ENCODE measurements around the gene HOMER2. TPM values are rescaled to one million over a fixed set of nuclear protein-coding genes. Genes with fewer than 3 reads are reported as not detected.

HOMER2 gene
- polyA plus RNA-seq, 1 experiment = 1.1 TPM

DNA sequence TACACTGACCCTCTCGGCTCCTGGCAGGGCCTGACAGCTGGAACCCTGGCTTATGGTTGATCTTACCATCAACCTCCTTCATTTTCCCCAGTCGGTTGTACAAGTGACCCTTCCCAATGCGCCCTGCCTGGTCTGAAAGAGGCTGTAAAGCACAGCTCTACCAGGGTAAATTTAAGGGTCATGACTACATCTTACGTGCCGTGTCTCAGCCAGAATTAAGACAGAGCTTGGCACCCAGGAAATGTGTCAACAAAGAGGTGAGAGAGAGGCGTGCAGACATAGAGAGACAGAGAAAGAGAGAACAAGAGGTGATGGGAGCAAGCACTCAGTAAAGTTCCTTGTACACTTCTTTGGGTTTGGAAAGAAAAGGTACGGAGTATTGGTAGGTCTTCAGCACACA lies 28.8 kb downstream of the HOMER2 start:
- Histone ChIP-seq H3K9me3 (ENCODE audit: control insufficient read depth, insufficient read depth, low read length) (no peaks in the 10 kb centered on the region), H3K27me3 (ENCODE audit: control insufficient read depth, insufficient read depth, low read length) (peaks cover 3% of the 10 kb centered on the region), H3K4me3 (ENCODE audit: low read depth, low read length) (no peak overlapping the region), H3K27ac (ENCODE audit: low read depth, low read length) (no peak overlapping the region)
- POLR2A ChIA-PET = no interaction called here
- TF ChIP-seq, protein P1, sequence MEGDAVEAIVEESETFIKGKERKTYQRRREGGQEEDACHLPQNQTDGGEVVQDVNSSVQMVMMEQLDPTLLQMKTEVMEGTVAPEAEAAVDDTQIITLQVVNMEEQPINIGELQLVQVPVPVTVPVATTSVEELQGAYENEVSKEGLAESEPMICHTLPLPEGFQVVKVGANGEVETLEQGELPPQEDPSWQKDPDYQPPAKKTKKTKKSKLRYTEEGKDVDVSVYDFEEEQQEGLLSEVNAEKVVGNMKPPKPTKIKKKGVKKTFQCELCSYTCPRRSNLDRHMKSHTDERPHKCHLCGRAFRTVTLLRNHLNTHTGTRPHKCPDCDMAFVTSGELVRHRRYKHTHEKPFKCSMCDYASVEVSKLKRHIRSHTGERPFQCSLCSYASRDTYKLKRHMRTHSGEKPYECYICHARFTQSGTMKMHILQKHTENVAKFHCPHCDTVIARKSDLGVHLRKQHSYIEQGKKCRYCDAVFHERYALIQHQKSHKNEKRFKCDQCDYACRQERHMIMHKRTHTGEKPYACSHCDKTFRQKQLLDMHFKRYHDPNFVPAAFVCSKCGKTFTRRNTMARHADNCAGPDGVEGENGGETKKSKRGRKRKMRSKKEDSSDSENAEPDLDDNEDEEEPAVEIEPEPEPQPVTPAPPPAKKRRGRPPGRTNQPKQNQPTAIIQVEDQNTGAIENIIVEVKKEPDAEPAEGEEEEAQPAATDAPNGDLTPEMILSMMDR (IDR thresholded peaks at IDR 0.05; ENCODE audit: low read depth, low read length) = no peak
- DNase-seq (ENCODE audit: low read depth, low spot score) = no peak
- CTCF ChIA-PET = no interaction called here

DNA sequence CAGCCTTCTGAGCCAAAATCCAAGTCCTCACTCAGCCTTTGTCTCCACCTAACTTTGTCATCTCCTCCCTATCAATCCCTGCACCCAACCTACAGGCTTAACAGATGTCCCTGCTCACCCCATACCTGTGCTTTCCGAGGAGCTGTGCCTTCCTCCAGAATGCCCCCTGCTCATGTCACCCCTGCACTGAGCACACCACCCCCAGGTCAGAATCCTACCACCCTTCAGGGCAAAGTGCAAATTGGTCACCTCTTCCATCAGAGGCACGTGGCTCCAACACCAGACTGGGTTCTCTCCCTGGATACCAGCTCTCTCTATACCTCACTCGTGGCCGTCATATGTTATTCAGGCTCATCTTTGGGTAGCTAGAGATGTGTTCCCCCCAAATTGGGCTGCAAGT lies 29.8 kb downstream of the HOMER2 start:
- Histone ChIP-seq H3K27me3 (ENCODE audit: control insufficient read depth, insufficient read depth, low read length) (peaks cover 4% of the 10 kb centered on the region), H3K4me3 (ENCODE audit: low read depth, low read length) (no peak overlapping the region), H3K27ac (ENCODE audit: low read depth, low read length) (no peak overlapping the region), H3K9me3 (ENCODE audit: control insufficient read depth, insufficient read depth, low read length) (no peaks in the 10 kb centered on the region)
- TF ChIP-seq, protein P1 (IDR thresholded peaks at IDR 0.05; ENCODE audit: low read depth, low read length) = no peak
- CTCF ChIA-PET = no interaction called here
- POLR2A ChIA-PET = interaction anchor here (0.6 kb wide), 1 partner anchor 435 kb away, joined by 4 read pairs; no protein-coding TSS in a partner anchor
- no peak for DNase-seq (ENCODE audit: low read depth, low spot score)

DNA sequence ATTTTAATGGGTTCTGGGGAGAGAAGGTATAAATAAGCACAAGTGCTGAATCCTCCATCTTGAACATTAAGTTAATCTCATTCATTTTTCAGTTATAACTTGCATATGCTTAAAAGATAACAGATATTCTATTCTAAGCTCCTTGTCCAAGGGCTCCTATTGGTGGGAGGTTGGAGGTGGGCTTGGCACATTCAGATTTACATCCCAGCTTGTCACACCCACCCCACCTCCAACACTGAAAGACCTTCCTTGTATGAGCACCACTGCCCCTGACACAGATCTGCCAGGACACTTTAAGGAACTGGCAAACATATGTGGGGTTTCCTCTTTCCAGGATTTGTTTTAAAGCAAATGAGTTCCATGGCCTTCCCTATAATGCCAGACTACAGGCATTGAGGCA lies 30.6 kb downstream of the HOMER2 start:
- H3K4me3 ChIP-seq (ENCODE audit: low read depth, low read length) = no peak overlapping the region

DNA sequence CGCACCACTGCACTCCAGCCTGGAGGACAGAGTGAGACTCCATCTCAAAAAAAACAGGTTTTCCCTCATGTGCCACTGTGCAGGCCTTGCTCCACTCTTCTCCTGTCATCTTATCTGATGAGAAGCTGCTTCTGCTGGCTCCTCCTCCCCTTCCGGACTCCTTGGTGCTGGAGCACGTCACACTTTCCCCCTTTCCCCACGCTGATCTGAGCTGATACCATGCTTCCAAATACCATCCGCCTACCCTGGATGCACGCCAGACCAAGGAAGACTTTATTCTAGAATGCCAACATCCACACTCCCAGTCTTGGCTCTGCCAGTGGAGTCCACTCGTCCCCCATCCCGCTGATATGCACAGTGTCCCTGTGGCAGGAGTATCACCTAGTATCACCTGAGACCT lies 31.3 kb downstream of the HOMER2 start:
- no peaks in the 10 kb centered on the region for H3K9me3 ChIP-seq (ENCODE audit: control insufficient read depth, insufficient read depth, low read length)
- no peak overlapping the region for H3K27ac ChIP-seq (ENCODE audit: low read depth, low read length)
- TF ChIP-seq, protein P1 (IDR thresholded peaks at IDR 0.05; ENCODE audit: low read depth, low read length) = no peak
- ChIA-PET CTCF (no interaction called here), POLR2A (no interaction called here)
- no peak for DNase-seq (ENCODE audit: low read depth, low spot score)
- peaks cover 2% of the 10 kb centered on the region for H3K27me3 ChIP-seq (ENCODE audit: control insufficient read depth, insufficient read depth, low read length)
- H3K4me3 ChIP-seq (ENCODE audit: low read depth, low read length) = no peak overlapping the region

More for the DNA sequence above, 30.6 kb downstream of the HOMER2 start:
- ChIA-PET CTCF (no interaction called here), POLR2A (no interaction called here)
- DNase-seq (ENCODE audit: low read depth, low spot score) = no peak
- peaks cover 2% of the 10 kb centered on the region for H3K27me3 ChIP-seq (ENCODE audit: control insufficient read depth, insufficient read depth, low read length)
- TF ChIP-seq, protein P1 (IDR thresholded peaks at IDR 0.05; ENCODE audit: low read depth, low read length) = no peak
- no peaks in the 10 kb centered on the region for H3K9me3 ChIP-seq (ENCODE audit: control insufficient read depth, insufficient read depth, low read length)
- no peak overlapping the region for H3K27ac ChIP-seq (ENCODE audit: low read depth, low read length)

DNA sequence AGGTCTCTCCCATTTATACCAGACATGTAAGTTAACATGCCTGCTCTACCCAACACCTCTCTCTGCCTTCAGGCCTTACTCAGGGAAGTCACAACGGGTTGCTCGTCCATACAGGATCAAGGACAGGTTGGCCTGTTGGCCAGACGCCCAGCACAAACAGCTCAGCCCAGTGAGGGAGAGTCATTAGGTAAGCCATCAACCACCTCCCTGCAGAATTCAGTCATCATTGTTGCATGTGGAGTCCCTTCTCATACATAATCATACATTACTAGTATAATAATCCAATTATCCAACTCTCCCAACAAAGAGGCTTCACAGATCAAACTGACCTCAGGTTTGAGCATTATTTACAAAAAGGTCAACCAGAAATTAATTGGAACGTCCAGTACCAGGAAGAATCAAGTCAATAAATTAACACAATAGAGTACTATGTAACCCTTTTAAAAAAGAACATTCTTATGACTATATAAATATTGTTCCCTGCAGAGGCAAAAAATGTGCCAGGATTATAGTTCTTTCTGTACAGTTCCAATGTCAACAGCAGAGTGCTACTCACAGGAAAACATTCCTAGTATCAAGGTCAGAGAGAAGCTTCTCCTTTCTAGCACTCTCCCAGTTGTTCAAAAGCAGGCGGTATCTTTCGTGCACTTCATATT lies 33.2 kb downstream of the HOMER2 start:
- peaks cover 2% of the 10 kb centered on the region for H3K27me3 ChIP-seq (ENCODE audit: control insufficient read depth, insufficient read depth, low read length)
- H3K9me3 ChIP-seq (ENCODE audit: control insufficient read depth, insufficient read depth, low read length) = no peaks in the 10 kb centered on the region
- TF ChIP-seq, protein P1 (IDR thresholded peaks at IDR 0.05; ENCODE audit: low read depth, low read length) = no peak
- H3K27ac ChIP-seq (ENCODE audit: low read depth, low read length) = no peak overlapping the region
- no peak for DNase-seq (ENCODE audit: low read depth, low spot score)
- ChIA-PET POLR2A (no interaction called here), CTCF (no interaction called here)
- H3K4me3 ChIP-seq (ENCODE audit: low read depth, low read length) = no peak overlapping the region
